Stimulated activated CD4-positive, alpha-beta T cell treated with anti-CD3 and anti-CD28 coated beads, Interleukin-2, amount 100 ng/mL, for 4 hours (primary cell): Measurements from ENCODE around the gene CD160.
"Not testable (repeated sequence)": the region's sequence is repeated elsewhere in the genome, so short reads cannot be mapped to it uniquely, and the experiment has no call there.

Experiments
- DNase-seq: peaks from one replicate; pipeline ENCODE4 v3.0.0-alpha.2; 2020; ENCODE audit warnings: low read depth

CD160 gene, protein sequence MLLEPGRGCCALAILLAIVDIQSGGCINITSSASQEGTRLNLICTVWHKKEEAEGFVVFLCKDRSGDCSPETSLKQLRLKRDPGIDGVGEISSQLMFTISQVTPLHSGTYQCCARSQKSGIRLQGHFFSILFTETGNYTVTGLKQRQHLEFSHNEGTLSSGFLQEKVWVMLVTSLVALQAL

DNA sequence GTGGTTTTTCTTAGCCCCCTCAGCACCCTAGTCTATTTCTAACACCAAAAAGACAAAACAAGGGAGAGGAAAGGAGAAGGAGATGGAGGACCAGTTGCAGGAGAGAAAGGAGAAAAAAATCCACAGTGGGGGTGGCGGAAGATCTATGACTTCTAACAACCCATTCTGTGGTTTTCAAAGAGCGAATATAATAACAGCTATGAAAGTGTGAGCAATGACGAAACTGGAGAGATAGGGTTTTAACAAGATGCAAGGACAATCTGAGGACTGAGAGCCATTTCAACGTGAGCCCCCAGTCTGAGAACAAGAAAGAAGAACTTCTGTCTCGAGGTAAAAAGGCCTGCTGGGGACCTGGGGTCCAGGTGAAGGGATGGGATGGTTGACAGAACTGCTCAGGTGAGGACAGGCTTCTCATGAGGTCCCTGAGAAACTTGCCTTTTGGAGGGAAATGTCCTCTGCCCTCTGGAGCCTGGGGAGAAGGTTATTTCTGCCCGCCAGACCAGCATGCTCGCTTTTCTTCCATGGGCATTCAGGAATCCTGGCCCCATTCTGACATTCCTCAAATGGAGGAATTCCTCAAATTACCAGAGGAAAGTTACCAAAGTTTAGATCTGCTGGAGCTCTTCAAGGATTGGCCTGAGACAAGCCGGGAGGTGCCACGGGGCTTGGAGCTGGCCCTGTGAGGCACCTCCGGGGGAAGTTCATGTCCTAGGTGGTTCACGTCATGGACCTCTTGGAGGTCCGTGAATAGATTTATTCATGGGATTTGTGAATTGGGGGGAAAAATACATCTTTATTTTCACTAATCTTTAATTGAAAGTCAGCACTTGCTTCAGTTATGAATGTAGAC lies at the start of gene CD160:
Gene CD160, plus strand, starts transcription at position 270 of the 850 bp plus-strand sequence. CDS start 8,829 bp downstream, outside the sequence.
- no peak for DNase-seq

DNA sequence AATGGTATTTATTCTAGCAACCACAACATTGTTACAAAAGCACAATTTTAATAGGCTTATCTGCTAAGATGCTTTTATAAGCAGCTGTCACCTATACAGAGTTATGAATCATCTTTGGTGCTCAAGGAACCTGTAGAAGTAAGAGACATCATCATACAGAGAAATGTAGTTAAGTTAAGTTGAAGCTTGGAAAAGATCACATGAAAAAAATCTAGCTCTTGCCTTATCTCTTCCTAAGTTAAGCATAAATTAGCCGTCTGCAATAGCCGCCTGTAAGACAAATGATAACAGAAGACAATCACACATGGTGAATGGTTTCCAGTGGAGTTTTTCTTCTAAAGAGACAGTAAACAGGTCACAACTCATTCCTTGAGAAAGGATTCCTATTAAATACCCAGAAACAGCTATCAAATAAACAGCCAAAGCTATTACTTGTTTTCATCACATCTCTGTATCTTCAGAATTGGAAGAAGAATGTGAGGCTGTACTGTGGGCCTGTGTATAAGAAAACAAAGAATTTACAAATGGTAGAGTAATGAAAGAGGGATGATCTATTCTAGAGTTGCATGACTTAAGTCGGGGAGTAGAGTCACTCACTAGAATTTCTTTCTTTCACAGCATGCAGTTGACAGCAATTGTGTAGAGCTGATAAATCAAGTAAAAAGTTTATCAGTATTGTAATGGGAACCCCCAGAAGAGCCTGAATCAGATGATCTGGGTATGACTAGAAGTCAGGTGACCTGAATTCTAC lies 48.1 kb upstream of the CD160 start:
- not testable (repeated sequence) for DNase-seq

DNA sequence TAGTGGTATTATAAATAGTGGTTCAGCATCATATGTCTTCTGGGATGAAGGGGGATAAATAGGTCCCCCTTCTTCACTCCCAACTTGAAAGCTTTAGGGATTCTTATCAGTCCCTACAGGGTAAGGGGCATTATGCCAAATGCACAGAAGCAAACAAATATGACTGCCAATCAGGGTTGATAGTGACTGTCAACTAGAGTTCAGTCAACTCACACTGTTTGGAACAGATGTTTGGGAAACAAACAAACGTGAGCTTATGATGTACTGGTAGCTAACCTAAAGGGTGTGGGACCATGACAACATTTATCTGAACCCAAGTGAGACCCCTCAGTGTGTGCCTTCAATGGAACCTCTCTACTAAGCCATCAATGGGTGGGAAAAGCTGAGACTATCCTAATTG lies 46.1 kb upstream of the CD160 start:
- not testable (repeated sequence) for DNase-seq

DNA sequence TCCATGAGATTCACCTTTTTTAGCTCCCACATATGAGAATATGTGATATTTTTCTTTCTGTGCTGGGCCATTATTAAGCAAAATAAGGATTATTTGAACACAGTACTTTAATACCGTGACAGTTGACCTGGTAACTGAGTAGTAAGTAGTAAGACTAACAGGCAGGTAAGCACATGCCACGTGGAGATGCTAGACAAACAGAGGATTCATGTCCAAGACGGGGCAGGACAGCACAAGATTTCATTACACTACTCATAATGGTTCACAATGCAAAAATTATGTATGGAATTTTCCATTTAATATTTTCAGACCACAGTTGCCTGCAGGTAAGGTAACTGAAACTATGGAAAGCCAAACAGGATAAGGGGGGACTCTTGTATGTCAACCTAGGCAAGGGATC lies 34.4 kb upstream of the CD160 start:
- not testable (repeated sequence) for DNase-seq

DNA sequence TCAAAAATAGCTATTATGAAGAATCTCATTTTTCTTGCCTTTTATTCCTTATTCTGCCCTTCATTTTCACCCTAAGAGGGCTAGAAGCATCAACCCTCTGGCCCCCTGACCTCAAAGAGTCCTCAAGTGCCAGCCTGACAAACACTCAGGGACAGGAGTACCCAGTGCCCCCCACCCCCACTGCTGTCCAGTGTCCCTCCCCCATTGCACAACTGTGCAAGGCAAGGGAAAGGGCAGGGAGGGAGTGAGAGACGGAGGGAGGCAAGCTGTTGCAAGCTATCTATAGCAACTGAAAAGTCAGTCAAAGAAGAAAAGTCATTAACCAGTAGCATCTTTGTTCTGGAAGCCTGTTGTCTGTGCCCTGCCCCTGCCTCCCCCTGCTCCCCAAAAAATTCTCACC lies 33.2 kb upstream of the CD160 start:
- DNase-seq, result not testable (repeated sequence)

DNA sequence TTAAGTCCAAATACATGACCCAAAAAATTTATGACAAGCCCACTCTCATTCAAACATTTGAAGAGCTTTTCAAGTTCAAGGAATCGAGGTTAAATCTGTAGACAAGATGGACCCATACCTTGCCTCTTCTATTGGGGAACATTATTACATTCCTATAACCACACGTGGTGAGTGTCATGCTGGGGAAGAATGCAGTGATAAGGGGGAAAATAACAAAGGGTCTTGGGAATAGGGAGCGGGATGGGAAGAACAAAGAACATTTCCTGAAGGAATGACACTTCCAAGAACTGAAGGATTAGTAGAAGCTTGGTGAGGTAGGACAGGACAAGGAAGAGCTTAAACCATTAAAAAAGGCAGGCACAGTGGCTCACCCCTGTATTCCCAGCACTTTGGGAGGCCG lies 31.0 kb upstream of the CD160 start:
- DNase-seq, result no peak

DNA sequence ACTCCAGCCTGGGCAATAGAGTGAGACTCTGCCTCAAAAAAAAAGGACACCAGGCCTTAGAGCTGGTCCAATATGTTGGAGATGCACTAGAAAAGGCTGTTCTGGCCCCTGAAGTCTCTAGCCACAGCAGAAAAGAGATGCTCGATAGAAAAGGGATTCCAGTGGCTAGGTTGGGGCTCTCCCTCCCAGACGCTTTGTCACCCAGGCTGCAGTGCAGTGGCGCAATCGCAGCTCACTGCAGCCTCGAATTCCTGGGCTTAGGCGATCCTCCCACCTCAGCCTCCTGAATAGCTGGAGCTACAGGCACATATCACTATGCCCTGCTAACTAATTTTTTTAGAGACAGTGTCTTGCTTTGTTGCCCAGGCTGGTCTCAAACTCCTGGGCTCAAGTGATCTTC lies 30.4 kb upstream of the CD160 start:
- no peak for DNase-seq

DNA sequence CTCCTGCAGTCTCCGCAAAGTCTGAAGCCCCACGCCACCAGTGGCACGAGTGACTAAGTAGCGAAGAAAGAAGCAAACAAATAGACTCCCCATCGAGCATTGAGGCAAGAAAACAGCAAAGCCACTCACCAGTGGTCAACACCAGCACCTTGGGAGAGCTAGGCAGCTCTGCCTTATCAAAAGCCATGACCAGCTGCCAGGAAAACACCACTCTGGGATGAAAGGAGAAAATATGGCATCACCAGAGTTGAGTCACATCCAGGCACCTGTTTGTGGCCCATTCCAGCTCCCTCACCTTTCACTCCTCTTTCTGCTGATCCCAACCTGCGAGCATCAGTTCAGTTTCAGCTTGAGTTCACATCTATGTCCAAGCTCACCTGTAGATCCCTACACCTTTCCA lies 29.4 kb upstream of the CD160 start:
- DNase-seq, result no peak

DNA sequence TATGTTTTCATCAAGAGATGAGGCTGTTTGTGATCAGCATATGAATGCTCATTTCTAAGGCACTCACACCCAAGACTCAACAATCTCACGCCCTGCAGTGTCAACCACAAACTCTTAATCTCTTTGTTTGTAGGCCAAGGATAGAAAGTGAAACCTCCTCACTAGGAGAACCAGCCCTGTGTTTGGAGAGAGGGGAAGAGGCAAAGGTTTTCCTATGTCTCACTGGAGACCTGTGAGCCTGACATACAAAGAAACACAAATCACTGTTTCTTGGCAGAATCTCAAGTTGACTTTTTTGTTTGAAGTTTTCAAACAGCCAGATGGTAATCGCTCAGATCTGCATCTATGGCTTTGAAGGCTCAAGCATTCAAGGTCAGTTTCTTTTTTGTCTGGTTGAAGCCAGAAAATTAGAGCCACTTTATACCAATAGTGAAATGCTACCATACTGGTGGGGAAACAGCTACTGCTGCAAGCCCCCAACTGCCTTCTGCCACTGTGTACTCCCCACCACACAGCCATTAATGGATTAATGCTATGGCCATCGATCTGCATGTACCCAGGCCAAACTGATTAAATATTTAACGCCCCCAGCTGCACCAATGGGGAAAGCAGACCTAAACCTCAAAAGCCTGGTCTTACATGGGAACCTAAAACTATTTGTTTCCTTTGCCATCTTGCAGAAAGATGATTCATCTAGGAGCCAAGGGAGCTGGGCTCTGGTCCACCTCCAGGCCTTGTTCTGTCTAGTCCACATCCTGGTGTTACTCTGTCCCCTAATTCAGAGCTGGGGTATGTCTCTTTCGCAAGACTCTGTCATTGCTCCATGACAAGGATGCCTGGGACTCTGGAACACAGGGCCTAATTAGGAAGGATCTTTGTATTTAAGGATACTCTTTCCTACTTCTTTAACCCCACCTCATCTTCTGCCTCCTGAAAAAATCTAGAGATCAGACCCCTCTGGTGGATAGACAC lies 28.4 kb upstream of the CD160 start:
- peak; percentile 3 for DNase-seq

DNA sequence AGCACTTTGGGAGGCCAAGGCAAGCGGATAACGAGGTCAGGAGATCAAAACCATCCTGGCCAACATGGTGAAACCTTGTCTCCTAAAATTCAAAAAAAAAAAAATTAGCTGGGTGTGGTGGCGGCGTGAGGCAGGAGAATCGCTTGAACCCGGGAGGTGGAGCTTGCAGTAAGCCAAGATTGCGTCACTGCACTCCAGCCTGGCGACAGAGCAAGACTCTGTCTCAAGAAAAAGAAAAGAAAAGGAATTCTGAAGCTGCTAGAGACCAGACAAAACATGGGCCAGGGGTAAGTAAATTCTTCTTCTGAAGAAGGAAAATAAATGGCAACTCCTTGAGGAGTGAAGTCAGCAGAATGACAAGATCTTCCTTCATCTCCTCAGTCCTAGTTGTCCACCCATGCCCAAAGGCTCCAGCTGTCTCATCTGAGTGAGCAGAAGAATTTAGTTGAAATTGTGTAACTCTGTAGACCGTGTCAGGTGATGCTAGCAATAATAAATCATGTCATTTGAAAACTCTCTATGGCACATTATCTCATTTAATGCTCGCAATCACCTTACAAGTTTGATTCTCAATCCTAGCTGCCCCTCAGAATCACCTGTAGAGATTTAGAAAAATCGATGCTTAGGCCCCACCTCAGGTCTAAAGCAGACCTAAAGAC lies 26.4 kb upstream of the CD160 start:
- DNase-seq, result no peak

DNA sequence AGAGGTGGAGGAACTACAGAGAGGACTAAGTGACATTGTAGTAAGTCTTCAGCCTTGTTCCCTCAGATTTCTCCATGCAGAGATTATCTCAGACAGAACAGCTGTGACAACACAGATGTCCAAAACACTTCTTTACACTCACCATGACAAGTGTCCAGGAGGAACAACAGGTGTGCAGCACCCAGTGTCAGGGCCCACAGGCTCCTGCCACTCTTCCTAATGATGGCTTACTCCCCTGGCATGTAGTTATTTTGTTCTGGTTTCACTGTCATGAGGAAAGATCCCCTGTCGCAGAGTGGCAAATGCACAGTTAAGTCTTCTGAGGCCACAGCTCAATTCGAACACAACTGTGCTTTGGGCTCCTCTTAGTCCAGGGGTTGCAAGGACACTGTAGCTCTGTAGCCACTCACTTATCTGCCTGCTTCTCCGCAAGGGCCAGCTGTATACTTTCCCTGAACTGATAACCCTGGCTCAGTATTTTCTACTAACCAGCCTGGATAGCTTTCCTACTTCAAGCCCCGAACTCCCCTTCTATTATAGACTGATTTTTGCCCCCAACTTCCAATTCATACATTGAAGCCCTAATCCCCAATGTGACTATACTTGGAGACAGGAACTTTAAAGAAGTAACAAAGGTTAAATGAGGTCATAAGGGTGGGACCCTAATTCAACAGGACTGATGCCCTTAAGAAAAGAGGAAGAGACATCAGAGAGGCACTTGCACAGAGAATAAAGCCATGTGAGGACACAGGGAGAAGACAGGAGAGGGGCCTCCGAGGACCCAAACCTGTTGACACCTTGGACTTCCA lies 23.3 kb upstream of the CD160 start:
- no peak for DNase-seq

DNA sequence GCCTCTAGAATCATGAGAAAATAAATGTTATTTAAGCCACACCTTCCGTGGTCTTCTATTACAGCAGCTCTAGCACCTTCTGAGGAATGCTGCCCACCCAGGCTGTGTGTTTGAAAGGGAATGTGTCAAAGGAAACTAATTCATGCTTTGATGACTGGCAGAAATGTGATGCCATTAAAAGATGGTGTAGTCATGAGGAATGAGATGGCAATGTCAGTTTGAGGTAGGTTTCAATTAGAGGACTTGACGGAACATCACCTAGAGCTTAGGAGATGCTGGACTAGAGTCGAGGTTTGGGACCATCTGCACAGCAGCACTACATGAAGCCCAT lies 22.7 kb upstream of the CD160 start:
- no peak for DNase-seq

DNA sequence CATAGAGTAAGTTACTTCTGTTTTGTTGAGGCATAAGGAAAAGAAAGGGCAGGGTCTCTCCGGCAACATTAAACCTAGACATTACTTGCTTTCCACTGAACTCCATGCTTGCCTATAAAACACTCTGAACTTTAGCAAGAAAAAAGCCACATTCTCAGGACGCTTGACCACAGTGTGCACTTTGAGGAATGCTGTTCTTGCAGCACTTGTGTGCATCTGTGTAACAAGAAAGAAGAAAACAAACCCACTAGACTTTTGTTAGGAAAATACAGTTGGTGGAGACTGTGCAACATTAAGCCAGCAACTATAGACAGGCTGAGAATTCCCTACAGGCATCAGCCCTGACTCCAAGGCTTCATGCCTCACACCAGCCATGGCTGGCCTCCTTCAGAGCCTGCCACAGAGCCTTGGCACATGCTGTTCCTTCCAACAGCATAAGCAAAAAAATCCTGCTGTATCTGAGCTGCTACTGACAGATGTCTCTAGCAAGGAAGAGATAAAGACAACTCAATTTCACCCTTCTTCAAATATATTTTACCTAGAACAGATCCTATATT lies 17.9 kb upstream of the CD160 start:
- no peak for DNase-seq

DNA sequence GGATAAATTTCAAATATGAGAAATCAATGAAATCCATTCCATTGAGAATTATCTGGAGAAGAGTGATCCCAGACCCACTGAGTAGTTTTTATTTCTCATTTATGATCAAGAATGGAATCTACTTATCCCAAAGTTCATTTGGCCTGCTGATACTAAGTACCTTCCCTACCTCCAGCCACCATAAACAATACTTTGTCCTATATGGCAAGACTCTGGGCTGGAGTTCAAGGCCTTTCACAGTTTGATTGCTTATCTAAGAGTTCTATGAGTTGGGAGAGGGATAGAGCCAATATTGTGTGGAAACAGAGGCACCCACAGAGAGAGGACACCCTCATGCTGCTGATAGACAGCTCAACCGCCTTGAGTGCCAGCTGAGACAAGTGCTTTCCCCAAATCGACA lies 17.2 kb upstream of the CD160 start:
- no peak for DNase-seq

DNA sequence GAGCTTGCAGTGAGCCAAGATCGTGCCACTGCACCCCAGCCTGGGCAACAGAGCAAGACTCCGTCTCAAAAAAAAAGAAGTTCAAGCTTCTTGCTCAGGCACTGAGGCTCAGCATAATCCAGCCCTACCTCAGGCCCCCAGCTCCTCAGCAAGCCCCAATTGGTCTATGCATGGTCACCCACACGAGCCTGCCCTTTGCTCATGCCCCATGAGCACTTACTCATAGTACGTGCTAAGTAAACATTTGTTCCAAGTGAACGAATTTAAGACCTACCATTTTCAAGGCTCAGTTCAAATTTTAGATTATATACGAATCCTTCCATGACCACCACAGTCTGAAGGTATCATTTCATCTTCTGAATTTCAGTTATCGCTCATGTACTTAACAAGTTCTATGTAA lies 16.5 kb upstream of the CD160 start:
- DNase-seq, result no peak

DNA sequence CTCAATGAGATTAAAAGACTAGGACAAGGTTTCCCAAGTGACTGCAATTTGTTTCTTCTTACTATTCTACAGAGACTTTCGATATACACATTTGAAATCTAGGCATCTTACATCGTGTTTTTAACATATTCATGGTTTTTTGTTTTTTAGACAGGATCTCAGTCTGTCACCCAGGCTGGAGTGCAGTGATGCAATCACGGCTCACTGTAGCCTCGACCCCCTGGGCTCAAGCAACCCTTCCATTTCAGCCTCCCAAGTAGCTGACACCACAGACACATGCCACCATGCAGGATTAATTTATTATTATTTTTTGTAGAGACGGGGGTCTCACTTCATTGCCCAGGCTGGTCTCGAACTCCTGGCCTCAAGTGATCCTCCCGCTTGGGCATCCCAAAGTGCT lies 13.7 kb upstream of the CD160 start:
- DNase-seq, result no peak

DNA sequence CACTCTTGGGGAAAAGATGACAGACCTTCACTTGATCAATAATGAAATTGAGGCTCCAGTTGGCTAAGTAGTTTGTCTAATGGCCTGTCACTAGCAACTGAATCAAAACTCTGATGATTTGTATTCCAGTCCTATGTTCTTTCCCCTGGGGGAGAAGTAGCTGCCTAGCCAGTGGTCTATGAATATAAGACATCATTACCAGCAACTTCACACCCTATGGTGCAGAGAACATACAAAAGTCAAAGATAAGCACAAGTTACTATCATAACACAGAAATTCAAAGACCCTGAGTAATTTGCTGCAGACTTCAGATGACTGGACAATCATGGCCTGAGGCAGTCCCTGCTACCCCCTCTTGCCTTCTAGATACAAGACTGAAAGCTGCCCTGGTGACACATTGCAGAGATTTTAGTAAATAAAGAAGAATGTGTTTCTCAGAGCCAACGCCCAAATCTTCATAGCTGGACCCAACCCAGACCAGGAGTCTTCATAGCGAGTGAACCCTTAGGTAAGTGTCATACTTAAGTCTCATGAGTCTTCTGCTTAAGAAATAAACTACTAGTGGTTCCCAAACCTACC lies 13.1 kb upstream of the CD160 start:
- DNase-seq, result no peak

DNA sequence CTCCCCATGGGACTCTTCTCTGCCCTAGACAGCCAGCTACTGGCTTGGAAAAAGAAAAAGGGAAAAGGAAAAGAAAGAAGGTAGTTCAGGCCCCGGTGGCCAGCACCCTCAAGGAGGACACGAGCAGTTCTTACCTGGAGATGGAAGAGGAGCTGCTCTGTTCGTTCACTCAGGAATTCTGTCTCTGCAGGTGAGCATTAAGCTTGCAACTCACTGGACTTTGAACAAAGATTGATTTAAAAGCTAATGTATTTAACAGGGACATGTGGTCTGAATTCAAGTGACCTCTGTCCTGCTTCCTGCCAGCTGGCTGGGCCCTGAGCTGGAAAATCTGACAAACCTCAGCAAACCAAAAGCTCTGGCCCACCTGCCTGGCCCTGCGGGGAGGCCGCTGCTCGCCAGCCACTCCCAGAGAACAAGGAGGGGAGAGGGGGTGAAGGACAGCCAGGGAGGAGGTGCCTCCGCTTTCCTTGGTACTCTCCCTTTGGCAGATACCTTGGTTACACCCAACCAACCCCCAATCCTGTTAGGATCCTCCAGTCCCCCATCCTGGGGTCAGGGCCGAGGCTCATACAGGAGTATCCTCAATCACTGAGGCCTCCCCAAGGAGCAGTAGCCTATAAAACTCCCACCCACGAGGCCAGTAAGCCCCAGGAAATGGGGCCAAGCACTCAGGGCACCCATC lies 12.0 kb upstream of the CD160 start, which contains the start of gene PDZK1:
Gene PDZK1, minus strand, starts transcription at position 186 of the 685 bp plus-strand sequence. CDS start 19,347 bp downstream, outside the sequence.
- no peak for DNase-seq

DNA sequence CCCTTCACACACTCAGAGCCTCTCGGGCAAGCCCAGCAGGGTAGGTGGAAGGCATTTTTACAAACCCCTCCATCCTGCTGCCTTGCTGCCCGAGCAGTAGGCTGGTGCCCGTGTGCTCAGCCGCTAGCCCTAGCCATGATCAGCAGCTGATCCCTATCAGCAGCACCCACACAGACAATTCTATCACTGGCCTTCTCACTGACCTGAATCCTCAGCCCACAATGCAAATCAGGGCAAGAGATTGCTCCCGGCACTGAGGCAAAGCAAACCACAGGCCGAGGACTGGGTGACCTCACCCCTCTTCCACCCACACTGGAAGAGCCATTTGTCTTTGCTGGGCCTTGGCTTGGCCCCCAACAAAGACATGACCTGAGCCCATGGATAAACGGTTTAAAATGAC lies 11.2 kb upstream of the CD160 start:
- no peak for DNase-seq
